Lower leg skin (tissue), 4 donors: ENCODE data around the gene UBE2E2. TPM values are rescaled to one million over a fixed set of nuclear protein-coding genes. Genes with fewer than 3 reads are reported as not detected.

Experiments used
- DNase-seq, 2 donors: peaks; one replicate each; pipeline ENCODE4 v3.0.0-alpha.2; 2019; ENCODE audit warnings: low spot score in 2 of 2
- H3K4me3 ChIP-seq: fragments of 200-600 bp; sonication (generic); 2 replicates; pipeline ENCODE4 v1.5.1; 2017; ENCODE audit warnings: mild to moderate bottlenecking, low read depth; ENCODE audit not compliant: poor library complexity, severe bottlenecking
- POLR2A ChIP-seq, 2 donors: fragments of 450-650 bp; IDR thresholded peaks; one replicate each; pipeline ENCODE4 v1.6.1; 2016 to 2017; ENCODE audit warnings: antibody characterized with exemption in 2 of 2, mild to moderate bottlenecking in 1 of 2, moderate library complexity in 1 of 2
- WGBS, 2 donors: methylation state at CpG; one replicate each; pipeline ENCODE4 v1.1.5; 2018; 5-methylcytosine and 5-hydroxymethylcytosine counted together
- intact Hi-C: fragments of 100-400 bp; cut with DNase I; formaldehyde crosslinking; loops from one replicate; pipeline ENCODE4 v1.15.0; 2023; ENCODE audit warnings: low total_unique reads
- total RNA-seq, 4 donors: library from RNA; depleted of rRNA; stranded (reverse); fragments of >200 nt; gene quantifications; one replicate each; pipeline ENCODE4 v1.1.0, GENCODE V29; 2016
- TF ChIP-seq, protein P1 (sequence below), 3 donors: fragments of 450-650 bp; IDR thresholded peaks; one replicate each; pipeline ENCODE4 v1.5.1; 2016; ENCODE audit warnings: antibody characterized with exemption in 3 of 3, mild to moderate bottlenecking in 3 of 3, moderate library complexity in 2 of 3

UBE2E2 gene
- total RNA-seq, 4 donors from 2014 or later, result 20.0 to 54.7 (median 33.3) TPM

- intact Hi-C loops, result no loop called here
- 81 to 91% methylated on average over 5 of the region's 5 CpGs for WGBS, 2 donors
- TF ChIP-seq, protein P1, sequence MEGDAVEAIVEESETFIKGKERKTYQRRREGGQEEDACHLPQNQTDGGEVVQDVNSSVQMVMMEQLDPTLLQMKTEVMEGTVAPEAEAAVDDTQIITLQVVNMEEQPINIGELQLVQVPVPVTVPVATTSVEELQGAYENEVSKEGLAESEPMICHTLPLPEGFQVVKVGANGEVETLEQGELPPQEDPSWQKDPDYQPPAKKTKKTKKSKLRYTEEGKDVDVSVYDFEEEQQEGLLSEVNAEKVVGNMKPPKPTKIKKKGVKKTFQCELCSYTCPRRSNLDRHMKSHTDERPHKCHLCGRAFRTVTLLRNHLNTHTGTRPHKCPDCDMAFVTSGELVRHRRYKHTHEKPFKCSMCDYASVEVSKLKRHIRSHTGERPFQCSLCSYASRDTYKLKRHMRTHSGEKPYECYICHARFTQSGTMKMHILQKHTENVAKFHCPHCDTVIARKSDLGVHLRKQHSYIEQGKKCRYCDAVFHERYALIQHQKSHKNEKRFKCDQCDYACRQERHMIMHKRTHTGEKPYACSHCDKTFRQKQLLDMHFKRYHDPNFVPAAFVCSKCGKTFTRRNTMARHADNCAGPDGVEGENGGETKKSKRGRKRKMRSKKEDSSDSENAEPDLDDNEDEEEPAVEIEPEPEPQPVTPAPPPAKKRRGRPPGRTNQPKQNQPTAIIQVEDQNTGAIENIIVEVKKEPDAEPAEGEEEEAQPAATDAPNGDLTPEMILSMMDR (IDR thresholded peaks at IDR 0.05), result no peak
- no peak for TF ChIP-seq POLR2A (IDR thresholded peaks at IDR 0.05)
- no peak for DNase-seq
- no peak overlapping the region for H3K4me3 ChIP-seq
Observed at GRCh38 chr3:23301819-23302218, 98.7 kb downstream of the UBE2E2 start.

GRCh38 chr3:23302271-23302670 is 99.1 kb downstream of the UBE2E2 start:
- no peak overlapping the region for H3K4me3 ChIP-seq
- TF ChIP-seq, protein P1 (IDR thresholded peaks at IDR 0.05), result no peak
- 78 to 80% methylated on average over 1 of the region's 1 CpG for WGBS, 2 donors
- intact Hi-C loops, result no loop called here
- DNase-seq, result no peak

DNA sequence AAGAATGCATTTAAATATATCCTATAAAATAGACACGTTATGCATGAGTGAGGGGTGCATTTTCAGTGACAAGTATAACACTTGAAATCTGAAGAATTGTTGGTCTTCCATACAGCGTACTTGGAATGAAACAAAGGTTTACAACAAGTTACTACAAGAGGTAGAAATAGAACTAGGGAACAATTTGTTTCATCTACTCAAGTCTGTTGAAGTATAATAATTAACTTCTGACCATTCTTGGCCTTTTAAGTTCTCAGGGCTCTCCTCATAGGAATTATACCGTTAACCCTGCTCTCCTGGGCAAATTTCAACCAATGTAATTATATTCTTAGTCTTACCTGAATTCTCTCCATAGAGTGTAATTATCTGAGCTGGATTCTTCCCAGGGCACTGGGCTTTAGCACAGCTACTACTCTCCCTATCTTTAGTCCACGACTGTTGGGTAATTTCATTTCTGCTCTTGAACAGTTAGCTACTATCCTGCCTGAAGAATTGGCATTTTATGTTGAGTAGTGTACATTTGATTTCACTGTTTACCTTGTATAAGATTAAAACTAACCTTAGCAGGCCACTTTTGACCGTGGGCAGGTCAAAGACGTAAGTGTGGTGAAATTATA is 100.6 kb downstream of the UBE2E2 start:
- DNase-seq, result no peak
- TF ChIP-seq, protein P1 (IDR thresholded peaks at IDR 0.05), result no peak
- TF ChIP-seq POLR2A (IDR thresholded peaks at IDR 0.05), result no peak
- no peak overlapping the region for H3K4me3 ChIP-seq
- 85 to 86% methylated on average over 6 of the region's 6 CpGs for WGBS, 2 donors
- intact Hi-C loops, result no loop called here

- no peak for TF ChIP-seq POLR2A (IDR thresholded peaks at IDR 0.05)
- TF ChIP-seq, protein P1 (IDR thresholded peaks at IDR 0.05), result no peak
- no peak overlapping the region for H3K4me3 ChIP-seq
- 90 to 94% methylated on average over 1 of the region's 1 CpG for WGBS, 2 donors
- intact Hi-C loops, result no loop called here
- DNase-seq, result no peak
Observed at GRCh38 chr3:23304424-23304823, 101.3 kb downstream of the UBE2E2 start.

GRCh38 chr3:23308986-23309625 is 106.0 kb downstream of the UBE2E2 start:
- WGBS, 2 donors, result 93 to 97% methylated on average over 2 of the region's 2 CpGs
- no peak overlapping the region for H3K4me3 ChIP-seq
- DNase-seq, result no peak
- TF ChIP-seq, protein P1 (IDR thresholded peaks at IDR 0.05), result no peak
- TF ChIP-seq POLR2A (IDR thresholded peaks at IDR 0.05), result no peak
- intact Hi-C loops, result no loop called here
